ENCODE results near the gene ATP2C2.

GRCh38 chr16:84502581-84502980 is 134.2 kb downstream of the ATP2C2 start:
- TF ChIP-seq MAX (IDR thresholded peaks at IDR 0.05; ENCODE audit: low read depth, low read length) (no peak), CTCF (IDR thresholded peaks at IDR 0.05; ENCODE audit: low read depth, low read length) (no peak)
